Measurements from ENCODE around the gene ARHGAP1. TPM values are rescaled to one million over a fixed set of nuclear protein-coding genes. Genes with fewer than 3 reads are reported as not detected.

The ARHGAP1 gene
- total RNA-seq, 1 donor from 2014 or later, result 21.6 TPM

DNA sequence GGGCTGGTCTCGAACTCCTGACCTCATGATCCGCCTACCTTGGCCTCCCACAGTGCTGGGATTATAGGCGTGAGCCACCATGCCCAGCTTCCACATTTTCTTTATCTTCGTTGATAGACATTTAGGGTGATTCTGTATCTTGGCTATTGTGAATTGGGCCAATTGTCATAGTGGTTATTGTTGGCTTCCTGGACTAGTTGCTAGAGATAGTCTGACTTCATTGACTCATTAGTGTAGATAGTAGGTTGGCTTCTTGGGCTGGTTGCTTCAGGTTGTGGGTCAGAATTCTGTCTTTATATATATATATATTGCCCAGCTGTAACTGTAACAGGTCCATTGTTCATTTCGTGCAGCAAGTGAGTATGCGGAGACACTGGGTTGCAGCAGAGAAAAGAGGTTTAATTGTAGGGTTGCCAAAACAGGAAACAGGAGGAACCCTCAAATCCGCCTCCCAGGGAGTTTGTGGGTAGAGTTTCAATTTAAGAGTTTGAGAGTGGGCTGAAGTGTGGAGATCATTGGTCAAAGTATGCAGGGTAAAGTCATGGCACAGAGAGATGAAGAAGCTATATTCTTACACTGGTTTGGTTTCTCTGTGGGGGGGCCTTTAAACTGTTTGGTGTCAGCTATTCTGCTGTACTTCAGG lies 61.1 kb downstream of the ARHGAP1 start:
- no peak for DNase-seq

DNA sequence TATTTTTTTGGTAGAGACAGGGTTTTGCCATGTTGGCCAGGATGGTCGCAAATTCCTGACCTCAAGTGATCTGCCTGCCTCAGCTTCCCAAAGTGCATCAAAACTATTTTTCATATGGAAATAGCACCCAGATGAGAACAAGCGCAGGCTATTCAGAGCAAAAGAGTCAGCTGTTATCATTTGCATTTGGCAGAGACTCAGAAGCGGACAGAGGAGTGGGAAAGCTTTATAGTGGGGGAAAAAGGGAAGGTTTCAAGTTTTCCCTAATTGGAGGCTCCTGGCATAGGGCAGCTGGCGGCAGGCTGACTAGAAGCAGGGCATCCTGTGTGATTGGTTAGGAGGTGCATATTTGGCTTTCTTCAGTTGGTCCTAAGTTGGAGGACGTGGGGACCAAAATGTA lies 62.9 kb downstream of the ARHGAP1 start:
- DNase-seq, result no peak

- DNase-seq, result no peak
Observed at GRCh38 chr11:46635557-46636139, 64.8 kb downstream of the ARHGAP1 start.

DNA sequence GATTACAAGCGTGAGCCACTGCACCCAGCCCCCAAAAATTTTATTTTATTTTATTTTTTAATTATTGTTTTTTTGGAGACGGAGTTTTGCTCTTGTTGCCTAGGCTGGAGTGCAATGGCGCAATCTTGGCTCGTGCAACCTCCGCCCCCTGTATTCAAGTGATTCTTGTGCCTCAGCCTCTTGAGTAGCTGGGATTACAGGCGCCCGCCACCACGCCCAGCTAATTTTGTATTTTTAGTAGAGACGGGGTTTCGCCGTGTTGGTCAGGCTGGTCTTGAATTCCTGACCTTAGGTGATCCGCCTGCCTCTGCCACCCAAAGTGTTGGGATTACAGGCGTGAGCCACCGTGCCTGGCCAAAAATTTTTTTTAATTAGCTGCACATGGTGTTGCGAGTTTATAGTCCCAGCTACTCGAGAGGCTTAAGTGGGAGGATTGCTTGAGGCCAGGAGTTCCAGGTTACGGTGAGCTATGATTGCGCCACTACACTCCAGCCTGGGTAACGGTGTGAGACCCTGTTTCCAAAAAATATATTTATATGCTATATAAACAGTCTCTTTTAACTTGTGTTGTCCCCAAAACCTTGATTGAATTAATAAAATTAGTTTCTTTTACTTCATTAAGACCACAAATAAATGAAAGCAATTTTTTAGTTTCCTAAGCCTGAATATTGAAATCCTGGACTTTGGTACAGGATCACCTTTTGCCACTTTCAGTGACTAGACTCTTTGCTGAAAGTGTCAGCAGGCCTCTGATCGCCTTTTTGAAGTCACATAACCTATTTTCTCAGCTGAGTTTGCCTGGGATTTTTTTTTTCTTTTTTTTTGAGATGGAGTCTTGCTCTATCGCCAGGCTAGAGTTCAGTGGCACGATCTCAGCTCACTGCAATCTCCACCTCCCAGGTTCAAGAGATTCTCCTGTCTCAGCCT lies 66.9 kb downstream of the ARHGAP1 start:
- no peak for DNase-seq

DNA sequence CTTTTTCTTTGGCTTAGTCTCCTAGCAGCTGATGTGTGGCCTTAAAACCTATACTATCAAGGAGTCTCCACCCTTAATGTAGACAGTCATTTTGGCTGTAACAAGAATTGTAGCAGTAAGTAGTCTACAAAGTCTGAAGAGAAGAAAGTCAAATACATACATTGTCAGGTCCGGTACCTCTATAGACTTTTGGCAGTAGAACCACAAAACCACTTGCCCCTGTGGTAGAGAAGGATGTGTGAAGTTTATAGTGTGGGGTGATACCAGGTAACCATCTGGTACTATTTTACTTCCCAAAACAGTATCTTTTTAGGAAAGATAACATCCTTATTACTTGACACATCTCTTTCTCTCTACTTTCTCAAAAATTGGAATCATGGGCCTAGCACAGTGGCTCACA lies 67.9 kb downstream of the ARHGAP1 start:
- no peak for DNase-seq

DNA sequence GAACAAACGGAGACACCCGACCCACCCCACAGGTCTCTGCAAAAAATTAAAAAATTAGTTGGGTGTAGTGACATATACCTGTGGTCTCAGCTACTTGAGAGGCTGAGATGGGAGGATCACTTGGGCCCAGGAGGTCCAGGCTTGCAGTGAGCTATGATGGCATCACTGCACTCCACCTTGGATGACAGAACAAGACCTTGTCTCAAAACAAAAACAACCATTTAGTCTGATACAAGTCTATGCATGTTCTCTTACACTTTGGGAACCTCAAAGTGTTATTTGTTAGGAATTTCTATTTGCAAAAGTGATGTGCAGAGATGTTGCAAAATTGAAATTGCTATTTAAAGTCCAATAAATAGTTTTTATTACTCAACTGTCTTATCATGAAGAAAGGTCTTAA lies 68.7 kb downstream of the ARHGAP1 start:
- no peak for DNase-seq

GRCh38 chr11:46630237-46630636 lies 70.2 kb downstream of the ARHGAP1 start:
- DNase-seq, result no peak

DNA sequence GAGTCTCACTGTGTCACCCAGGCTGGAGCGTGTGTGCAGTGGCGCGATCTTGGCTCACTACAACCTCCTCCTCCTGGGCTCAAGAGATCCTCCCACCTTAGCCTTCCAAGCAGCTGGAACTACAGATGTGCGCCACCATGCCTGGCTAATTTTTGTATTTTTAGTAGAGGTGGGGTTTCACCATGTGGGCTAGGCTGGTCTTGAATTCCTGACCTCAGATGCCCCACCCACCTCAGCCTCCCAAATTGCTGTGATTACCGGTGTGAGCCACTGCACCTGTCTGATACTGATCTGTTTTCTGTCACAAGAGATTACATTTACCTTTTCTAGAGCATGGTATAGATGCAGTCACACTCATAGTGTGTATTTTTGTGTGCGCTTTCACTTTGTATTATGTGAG lies 71.5 kb downstream of the ARHGAP1 start:
- DNase-seq, result no peak

Other genes with a start within 250 kb of the ARHGAP1 start
- gene AMBRA1, start 106.6 kb downstream of the ARHGAP1 start, total RNA-seq, result 20.9 and 27.3 TPM in 2 replicates
- 3.7 and 5.8 TPM in 2 replicates for gene HARBI1, start 83.4 kb downstream of the ARHGAP1 start, total RNA-seq
- gene ATG13, start 83.1 kb downstream of the ARHGAP1 start, total RNA-seq, result 57.7 and 67.3 TPM in 2 replicates
- gene ZNF408, start 412 bp upstream of the ARHGAP1 start, total RNA-seq, result 7.9 and 8.7 TPM in 2 replicates
- gene F2, start 18.6 kb upstream of the ARHGAP1 start, total RNA-seq, result not detected in 2 replicates
- gene CKAP5, start 145.7 kb upstream of the ARHGAP1 start, total RNA-seq, result 58.0 and 115 TPM in 2 replicates
- gene LRP4, start 217.9 kb upstream of the ARHGAP1 start, total RNA-seq, result 1.4 and 2.2 TPM in 2 replicates
- 8.5 and 11.7 TPM in 2 replicates for gene CSTPP1, start 236.1 kb upstream of the ARHGAP1 start, total RNA-seq